SW480 (cell line): ENCODE measurements around the gene RAD9A.

Experiments used
- DNase-seq: peaks from one replicate; pipeline ENCODE4 v3.0.0-alpha.2; 2016; ENCODE audit warnings: low spot score

RAD9A gene

DNA sequence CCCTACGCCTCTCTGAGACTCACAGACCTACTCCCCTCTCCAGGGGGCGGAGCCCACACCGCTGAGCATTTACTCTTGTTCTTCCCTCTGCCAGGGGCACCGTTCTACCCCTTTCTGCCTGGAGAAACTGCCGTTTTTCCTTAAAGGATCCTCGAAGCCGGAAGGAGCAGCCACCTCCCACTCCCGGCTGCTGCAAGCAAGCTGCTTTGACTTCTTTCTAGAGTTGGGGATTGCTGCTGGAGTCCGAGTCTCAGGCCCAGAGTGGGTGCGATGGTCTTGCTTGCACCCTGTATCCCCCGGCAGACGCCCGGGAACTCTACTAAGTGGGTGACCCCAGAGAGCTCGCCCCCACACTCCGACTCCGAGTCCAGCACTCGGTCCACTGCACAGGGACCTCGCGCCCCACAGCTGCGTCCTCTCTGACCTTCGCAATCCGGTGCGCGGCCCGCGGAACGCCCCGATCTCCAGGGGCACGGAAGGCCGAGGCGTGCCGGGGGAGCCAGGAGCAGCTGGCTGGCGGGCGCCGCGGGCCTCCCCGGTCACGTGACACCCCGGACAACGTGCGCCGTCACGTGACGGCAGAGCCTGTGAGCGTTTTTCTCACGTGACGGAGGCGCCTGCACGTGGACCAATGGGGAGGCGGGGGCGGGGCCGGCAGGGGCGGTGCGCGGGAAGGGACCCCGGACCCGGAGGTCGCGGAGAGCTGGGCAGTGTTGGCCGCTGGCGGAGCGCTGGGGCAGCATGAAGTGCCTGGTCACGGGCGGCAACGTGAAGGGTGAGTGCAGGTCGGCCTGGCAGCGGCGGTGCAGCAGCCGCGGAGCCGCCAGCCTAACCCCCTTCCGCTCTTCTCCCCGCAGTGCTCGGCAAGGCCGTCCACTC is at the start of gene RAD9A:
Gene RAD9A (plus strand): TSS at position 683 of the 879 bp plus-strand sequence. CDS start 59 bp downstream, at position 742.
- DNase-seq, result peak; percentile 93

DNA sequence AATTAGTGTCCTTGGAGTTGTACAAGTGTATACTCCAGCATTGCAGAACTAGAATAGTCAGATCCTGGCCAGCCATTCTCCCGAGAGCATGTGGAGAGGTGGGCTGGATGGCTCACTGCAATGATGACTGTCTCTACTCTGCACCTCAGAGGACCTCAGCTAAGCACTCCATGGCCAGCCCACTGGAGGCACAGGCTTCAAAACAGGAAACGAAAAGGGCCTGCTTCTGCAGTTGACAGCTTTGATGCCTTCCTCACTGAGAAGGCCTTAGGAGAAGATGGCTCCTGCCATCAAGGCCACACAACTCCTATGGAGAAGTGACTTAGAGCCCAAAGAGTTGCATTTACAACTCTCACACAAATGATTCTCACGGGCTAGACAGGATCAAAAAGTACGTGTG is 47.5 kb upstream of the RAD9A start:
- DNase-seq, result no peak

DNA sequence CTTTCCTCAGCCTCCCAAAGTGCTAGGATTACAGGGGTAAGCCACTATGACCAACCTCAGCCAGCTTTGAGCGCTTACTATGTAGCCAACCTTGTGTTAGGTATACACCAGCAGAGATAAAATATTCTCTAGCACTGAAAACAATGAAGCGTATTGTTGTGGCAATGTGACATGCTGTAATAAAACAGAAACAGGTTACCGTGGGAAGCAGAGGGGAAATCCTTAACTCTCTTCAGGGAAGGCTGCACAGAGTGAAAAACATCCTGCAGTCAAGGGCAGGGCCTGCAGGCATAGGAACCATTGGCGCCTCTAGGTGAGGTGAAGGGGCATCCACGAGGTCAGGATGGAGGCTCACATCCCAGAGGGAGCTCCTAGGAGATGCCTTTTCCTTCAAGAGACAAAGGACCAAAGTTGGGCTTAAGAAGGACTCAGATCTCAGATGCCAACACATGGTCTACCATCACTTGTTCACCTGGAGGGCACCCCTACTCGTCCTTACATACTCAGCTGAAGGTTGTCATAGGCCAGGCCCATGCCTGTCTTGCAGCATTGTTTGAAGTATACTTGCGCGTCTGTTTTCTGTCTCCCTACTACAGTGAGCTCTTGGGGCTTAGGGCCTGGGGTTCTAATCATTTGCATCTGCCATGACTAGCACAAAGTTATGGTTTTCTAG is 46.4 kb upstream of the RAD9A start:
- DNase-seq, result peak; percentile 78

DNA sequence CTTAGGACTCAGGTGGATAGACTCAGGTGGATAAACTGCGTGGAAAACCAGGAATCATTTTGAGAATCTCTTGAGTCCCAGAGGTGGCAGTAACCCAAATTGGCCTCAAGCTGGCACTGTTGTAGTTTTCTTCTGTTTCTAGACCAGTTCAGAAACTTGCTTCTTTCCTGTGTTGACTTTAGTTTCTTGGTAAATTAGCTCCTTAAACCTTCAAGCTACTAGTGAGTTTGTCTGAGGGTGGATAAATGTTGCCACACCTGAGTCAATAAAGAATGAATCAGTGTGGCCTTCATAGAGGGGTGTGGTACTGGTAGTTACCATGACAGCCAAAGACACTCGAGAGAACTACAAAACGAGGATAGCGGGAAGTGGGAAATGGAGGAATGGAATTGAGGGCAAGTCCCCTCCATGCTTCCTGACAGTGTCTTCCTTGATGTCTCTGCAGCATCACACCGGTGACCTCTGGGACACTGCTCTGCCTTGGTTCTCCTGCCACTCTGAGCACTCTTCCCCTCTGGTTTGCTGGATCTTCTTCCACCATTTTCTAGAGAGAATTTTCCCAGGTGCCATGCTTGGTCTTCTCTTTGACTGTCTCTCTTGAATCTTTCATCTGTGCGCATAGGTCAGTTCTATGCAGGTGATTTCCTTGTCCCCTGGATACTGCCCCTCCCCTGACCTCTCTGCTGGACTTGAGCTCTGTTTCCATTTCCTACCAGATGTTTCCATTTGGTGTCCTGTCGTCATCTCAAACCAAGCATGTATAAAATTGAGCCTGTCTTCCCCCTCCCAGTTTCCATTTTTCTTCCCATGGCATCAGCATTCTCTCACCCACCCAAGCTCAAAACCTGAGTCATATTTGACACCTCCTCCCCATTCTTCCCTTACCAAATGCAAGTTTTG is 45.6 kb upstream of the RAD9A start:
- peak; percentile 83 for DNase-seq

DNA sequence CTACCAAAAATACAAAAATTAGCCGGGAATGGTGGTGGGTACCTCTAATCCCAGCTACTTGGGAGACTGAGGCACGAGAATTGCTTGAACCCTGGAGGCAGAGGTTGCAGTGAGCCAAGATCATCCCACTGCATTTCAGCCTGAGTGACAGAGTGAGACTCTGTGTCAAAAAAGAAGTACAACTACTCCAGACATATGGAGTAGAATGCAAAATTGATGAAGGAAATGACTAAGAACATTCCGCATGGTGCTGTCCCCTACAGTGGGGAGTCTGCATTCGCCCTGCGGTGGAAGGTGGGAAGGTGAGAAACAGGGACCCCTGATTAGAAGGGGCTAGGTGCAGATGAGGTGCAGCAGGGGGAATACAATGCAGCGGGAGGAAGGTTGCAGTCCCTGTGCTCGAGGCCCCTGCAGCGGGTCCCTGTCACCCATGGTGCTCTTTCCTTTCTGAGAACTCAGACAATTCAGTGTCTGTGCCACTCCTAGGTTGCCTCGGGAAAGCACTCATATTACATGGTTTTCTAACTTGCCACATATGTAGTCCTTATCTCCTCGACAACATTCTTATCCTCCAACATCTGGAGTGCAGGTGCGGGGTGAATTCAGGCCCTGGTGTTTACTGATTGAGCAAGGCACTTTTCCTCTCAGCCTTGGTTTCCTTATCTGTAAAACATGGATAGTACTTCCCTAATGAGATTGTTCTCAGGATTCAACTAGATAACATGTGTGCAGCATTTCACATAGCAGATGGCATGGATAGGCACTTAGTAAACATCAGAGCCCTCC is 43.6 kb upstream of the RAD9A start:
- DNase-seq, result no peak

DNA sequence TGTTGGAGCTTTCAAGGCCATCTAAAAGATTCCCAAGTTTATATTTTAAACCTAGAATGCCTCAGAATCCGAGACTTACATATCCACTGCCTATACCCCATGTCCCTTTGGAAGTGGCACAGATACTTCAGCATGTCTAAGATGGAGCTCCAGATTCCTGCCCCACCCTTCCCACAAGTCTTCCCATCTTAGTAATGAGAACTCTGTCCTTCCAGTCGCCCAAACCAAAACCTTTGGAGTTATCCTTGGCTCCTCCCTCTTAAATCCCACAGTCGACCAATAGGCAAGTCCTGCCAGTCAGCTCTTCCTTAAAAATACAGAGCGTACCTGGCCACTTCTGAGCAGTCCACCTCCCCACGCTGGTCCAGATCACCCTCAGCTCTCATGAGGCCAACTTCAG is 42.8 kb upstream of the RAD9A start:
- DNase-seq, result no peak

DNA sequence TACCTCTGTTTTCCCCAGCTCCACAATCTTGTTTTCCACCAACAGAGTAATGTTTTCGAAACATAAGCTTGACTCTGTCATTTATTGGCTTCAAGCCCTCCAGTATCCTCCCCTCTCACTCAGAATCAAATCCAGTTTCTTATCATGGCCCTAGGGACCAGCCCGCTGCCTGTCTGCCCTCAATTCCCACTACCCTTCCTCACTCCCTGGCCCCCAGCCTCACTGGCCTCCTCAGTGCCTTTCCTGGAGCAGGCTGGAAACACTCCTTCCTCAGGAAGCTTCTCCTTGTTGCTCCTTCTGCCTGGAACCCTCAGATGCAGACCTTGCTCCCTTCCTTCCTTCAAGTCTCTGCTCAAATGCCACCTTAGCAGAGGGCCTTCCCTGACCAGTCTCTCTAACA is 42.3 kb upstream of the RAD9A start:
- DNase-seq, result no peak

DNA sequence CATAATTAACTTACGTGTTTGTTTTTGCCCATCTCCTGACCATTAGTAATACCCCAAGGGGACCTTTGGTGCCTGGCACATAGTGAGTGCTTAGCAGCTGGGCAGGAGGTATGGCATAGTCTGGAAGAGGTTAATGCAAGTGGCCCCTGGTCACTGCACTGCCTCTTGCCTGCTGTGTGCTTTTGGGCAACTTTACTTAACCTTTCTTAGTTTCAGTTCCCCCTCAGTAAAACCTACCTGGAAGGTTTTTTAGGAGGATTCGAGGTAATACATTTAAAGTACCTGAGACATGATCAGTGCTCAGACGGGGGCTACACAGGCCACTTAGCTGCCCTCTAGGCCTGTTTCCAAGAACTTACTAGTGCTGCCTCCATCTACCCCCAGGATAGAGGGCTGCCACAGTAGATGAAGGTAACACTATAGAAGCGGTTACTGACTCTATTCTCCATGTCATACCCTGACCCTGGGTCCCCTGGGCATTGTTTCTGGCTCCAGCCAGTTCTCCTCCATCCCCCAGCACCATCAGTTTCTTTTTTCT is 41.8 kb upstream of the RAD9A start:
- DNase-seq, result no peak

DNA sequence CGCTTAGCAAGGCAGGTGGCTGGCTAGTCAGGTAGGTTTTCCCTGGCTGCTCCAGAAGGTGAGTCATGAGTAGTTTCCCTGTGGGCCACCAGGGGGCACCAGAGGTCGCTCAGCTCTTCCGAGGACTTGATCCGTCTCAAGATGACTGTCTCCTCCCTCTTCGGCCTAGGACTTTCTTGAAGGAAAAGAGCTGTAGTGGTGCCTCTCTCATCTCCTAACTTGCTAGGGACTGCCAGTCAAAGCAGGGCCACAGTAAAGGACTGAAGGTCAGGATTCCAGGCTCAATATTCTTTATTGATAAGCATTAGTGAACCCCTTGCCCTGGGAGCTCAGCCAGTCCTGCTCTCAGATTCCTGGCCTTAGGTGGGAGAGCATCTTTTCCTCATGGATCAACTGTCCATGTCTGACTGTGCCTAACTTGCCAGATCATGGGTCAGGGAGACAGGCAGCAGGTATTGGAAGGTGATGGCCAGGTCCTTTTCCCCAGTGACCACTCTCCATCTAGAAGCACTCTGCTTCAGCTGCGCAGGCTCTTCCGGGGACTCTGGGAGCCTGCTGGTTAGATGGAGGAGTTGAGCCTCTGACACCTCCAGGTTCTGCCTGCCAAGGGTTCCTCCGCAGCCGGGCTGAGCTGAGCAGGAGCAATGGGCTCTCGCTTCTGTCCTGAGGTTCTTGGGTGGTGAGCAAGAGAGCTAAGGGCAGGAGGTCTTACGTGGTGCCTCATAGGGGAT is 40.3 kb upstream of the RAD9A start:
- peak; percentile 74 for DNase-seq

DNA sequence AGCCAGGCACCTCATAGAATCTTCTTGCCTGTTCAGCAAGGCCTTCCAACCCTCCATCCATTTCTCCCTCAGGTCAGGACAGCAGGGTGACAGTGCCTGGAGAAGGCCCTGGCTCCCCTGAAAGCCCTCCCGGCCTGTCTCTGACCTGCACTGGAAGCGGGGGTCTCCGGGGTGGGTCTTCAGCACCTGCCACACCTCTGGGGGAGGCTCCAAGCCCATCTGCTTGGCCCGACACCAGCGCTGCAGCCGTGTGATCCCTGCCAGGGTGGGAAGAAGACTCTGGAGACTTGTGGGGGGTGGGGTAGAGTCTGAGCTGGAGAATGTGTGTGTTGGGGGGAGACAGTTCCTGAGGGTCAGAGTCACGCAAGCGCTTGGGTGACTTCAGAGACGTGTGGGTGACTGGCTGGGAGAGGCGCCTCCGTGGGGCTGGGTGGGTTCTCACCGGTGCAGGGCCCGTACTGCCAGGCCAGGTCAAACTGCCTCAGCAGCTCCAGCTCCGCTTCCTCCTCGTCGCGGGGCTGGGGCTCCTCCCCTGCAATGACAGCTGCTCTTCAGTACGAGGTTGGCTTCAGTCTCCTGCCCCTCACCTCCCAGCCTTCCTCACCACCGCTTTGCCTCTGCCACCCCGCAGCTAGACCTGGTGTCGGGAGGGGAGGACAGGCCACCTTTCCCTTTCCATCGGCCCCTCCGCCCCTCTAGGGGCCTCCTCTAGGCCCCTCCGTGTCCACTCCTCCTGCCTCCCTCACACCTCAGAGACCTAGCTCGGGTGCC is 39.1 kb upstream of the RAD9A start:
- DNase-seq, result peak; percentile 65

DNA sequence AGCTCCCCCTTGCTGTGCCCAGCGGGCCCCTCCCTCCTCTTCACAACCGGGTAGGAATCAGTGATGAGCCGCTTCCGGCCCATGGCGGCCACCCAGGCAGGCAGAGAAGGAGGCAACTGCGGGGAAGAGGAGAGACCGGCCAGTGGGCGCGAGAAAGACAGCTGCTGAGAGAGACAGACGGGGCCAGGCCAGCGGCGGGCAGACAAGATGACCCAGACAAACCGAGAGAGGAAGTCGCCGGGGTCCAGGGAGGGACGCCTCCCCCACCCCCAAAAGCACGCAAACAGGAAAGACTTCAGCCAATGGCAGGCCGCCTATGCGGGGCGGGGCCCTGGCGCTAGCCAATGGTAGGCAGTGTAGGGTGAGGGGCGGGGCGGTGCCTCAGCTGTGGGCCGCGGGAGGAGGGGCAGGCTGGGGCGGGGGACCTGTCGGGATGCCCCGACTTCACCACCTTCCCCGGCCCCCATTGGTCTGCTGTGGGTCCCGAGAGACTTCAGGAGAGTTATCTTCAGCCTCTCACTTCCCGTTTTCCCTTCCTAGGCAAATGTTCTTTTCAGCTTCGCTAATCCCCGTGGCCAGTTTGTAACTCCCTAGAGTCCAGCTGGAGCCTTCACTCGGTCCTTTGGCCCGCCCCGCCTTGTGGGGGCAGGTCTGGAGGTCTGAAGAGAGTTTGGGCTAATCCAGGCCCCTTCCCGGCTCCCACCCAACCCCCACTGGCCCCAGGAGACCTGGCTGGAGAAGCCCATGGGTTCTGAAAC is 38.3 kb upstream of the RAD9A start, which contains the start of gene POLD4:
Gene POLD4 (minus strand): TSS at position 230 of the 758 bp plus-strand sequence. CDS start 147 bp downstream, at position 83.
- peak; percentile 95 for DNase-seq

DNA sequence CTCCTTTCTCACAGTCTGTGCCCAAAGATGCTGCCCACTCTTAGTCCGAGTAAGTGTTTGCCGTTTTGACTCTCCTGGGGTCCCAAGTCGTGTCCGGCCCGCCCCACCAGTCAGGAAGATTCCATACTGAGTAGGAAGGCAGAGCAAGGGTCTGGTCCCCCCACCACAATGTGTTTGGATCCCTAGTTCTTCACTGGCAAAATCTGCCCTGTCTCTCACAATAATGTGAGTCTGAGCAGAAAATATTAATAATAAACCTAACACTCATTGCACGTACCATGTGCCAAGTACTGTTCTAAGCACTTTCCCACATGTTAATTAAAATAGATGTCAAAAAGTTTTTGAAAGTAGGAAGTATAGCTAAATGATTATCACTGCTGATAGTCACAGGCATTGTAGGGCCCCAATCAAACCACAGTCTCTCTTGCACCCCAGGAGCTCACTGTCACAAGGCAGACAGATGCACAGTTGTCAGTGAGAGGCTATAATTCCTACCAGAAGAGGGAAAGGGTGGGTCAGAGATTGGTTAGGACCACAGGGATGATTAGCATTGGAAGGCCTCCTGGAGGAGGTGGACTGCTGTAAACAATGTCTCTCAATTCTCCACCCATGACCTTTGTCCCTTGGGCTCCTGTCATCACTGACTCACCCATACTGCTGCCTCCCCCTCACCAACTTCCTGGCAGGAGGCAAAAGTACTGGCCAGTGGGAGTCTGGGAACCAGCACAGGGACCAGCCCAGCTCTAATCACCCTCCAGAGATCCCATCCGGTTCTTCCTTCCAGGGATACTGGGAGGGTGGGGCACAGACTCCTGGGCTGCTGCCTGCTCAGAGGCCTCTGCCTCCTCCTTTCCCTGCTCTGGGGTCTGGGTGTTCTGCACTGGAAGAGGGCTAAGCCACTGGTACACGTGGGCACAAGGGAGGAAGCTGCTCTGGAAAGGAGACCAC is 37.4 kb upstream of the RAD9A start:
- DNase-seq, result peak; percentile 99

DNA sequence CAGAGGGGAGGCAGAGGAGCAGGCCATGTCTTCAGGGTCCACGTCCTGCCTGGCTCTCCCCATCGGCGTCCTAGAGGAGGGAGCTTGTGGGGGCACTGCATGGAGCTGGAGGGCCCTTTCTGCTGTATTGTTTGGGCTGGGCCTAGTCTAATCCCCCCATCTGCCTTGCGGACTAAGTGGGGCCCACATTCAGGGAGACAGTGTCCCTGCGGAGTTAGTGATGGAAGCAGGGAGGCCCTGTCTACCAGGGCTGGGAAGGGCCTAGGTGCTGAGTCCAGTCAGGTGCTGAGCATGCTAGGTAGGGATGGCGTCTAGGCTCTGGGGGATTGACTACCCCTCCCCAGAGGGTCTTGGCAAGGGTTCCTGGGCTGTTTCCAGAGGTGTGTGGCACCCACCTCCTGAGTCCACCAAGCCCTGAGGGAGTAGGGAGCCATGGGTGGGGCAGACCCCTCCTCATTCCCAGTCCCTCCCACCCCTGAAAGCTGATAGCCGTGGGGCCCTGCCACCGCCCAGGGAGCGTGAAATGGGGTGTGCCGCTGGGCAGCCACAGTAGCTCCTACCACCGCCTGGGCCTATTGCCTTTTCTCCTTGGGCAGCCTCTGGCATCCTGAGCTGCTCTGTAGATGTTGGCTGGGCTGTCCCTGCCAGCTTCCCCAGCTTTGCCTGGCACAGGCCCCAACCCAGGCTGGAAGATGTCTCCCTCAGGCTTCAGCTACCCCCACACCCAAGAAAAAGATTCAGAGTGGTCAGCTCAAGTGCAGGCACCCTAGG is 36.6 kb upstream of the RAD9A start:
- no peak for DNase-seq

DNA sequence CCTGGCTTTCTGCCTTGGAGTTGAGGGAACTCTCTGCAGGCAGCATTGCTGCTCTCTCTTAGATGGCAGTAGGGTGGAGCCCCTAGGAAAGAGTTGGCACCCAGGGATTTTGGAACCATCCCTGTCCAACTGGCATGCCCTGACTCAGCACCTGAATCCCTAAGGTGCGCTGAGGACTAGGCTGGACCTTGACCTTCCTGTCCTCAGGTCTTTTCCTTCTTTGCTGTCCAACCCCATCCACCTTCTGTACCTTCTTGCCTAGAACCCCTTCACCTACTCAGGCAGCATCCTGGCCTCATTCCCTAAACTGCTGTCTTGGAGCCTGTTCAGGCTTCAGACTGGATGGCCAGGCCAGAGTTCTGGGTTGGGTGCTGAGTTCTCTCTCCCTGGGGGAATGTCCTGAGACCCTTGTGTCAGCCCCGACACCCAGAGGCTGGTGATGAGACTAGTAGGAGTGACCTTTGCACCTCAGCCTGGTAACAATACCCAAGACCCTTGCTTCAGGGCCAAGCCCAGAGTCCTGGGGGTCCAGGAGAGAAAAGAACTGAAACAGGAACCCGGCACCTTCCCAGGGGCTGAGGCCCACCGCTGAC is 35.9 kb upstream of the RAD9A start:
- no peak for DNase-seq

DNA sequence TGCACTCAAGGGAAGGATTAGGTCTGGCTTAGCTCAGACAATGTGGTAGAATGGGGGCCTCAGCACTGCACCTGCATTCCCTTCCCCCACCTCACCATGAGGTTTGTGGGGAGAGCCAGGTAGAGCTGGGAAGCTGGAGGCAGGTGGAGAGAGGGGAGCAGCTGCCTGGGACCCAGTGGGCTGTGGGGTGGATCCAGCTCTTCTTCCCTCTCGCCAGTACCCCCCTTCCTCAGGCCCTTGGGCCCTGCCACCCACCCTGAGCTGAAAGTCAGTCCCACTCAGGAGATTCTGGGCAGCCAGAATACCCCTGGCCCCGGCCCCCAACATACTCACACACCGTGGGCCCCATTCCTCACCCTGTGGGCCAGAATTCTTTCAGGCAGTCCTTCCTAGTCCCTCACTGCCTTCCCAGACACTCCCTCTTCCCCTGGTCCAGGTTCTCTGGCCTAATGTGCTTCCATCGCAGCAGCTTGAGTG is 35.4 kb upstream of the RAD9A start:
- no peak for DNase-seq

DNA sequence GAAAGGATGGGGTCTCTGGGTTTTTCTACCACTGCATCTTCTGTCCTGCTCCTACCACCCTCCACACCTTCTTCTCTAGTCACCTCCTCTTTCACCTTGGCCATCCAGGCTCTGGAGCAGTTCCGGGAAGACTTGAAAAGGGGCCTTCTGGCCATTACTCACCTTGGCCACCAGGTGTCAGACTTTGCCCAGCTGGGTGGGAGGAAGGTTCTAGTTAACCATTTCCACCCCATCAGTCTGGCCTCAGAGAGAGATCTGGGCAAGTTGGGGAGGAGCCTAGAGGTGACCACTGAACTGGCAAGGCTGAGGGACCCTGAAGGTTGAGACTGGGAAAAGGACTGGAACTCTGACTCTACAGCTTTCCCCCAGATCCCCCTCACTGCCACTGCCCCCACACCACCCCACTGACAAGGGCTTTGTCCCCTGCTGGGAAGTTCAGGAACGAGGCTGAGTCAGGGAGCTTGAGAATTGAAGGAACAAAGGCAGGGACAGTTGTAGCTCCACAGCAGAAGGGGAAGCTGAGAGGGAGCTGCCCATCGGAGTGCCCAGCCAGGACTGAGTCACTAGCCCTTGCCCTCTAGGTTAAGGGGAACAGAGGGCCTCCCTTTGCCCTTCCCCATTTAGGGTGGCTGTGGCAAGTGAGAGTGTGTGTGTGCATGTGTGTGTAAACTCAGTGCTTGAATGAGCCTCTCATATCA is 34.8 kb upstream of the RAD9A start:
- peak; percentile 84 for DNase-seq
